HepG2 (cell line): ENCODE data around the gene SCUBE1. TPM values are rescaled to one million over a fixed set of nuclear protein-coding genes. Genes with fewer than 3 reads are reported as not detected.
A peak's percentile ranks its signal among the peaks of the same experiment; 100 is the strongest.

Experiments
- ATAC-seq: fragments of 200-7000 bp; cut with Tn5 transposase; 3 replicates; pipeline ENCODE4 v1.9.1; 2020; ENCODE audit warnings: mild to moderate bottlenecking, moderate library complexity
- BruUV-seq: library from RNA; stranded (reverse); fragments of 400-500 nt; replicated peaks from 2 replicates; lab custom pipeline; 2021; lab: Mats Ljungman, UMichigan
- CTCF ChIA-PET: fragments of 300-600 bp; formaldehyde crosslinking; extraction: SDS; loops from one replicate; lab custom pipeline; 2021; ENCODE audit warnings: low total read pairs, inconsistent platforms, low intra/inter-chr PET ratio; lab: Yijun Ruan, JAX
- POLR2A ChIA-PET: fragments of 350-600 bp; sonication (Branson Sonifier 250); formaldehyde crosslinking; loops from one replicate; lab custom pipeline; 2020; ENCODE audit warnings: antibody characterized with exemption, inconsistent platforms; lab: Yijun Ruan, JAX
- DNase-seq: peaks from one replicate; pipeline ENCODE4 v3.0.0-alpha.2; 2015; ENCODE audit warnings: low spot score
- FAIRE-seq: peaks from 3 replicates; lab custom pipeline; 2011; peaks lifted over from hg19 to GRCh38; lab: Jason Lieb, UNC
- H2AFZ ChIP-seq: one replicate; pipeline ENCODE4 v1.6.1; 2011; ENCODE audit warnings: low read length, inconsistent platforms
- H3K27ac ChIP-seq: fragments of 300-600 bp; 3 replicates; pipeline ENCODE4 v1.8.0; 2011; ENCODE audit warnings: mixed run types, mild to moderate bottlenecking, mixed read lengths, low read length, inconsistent platforms; ENCODE audit not compliant: insufficient read depth; ENCODE audit errors: extremely low read length
- H3K27me3 ChIP-seq, 2 experiments: fragments of 200-600 bp in 1 of 2; 2 replicates in 1 of 2; 3 replicates in 1 of 2; pipeline versions ENCODE4 v1.6.0 to v1.8.0; 2011; ENCODE audit warnings: low read length in 2 of 2, mild to moderate bottlenecking in 2 of 2, moderate library complexity in 2 of 2, inconsistent platforms in 1 of 2; ENCODE audit not compliant: insufficient read depth in 2 of 2, control insufficient read depth in 1 of 2
- H3K36me3 ChIP-seq, 2 experiments: fragments of 200-600 bp in 1 of 2; replicated peaks in 1 of 2; 2 replicates in 1 of 2; 3 replicates in 1 of 2; pipeline versions ENCODE4 v1.5.1 to v1.8.0; 2011; ENCODE audit warnings: low read length in 2 of 2, inconsistent platforms in 1 of 2; ENCODE audit not compliant: insufficient read depth in 2 of 2, control insufficient read depth in 1 of 2
- H3K4me1 ChIP-seq: 2 replicates; pipeline ENCODE4 v1.5.1; 2012; ENCODE audit warnings: low read length, inconsistent platforms; ENCODE audit not compliant: insufficient read depth
- H3K4me2 ChIP-seq: 2 replicates; pipeline ENCODE4 v1.6.0; 2011; ENCODE audit warnings: low read depth, low read length, inconsistent platforms
- H3K4me3 ChIP-seq, 3 experiments: fragments of 200-600 bp in 1 of 3; sonication (generic), shearing (Covaris generic) in 1 of 3; replicated peaks in 1 of 3; 2 replicates each; pipeline ENCODE4 v1.5.1; 2011 to 2016; ENCODE audit warnings: low read length in 3 of 3, inconsistent platforms in 2 of 3, low read depth in 2 of 3, mild to moderate bottlenecking in 2 of 3, control low read depth in 1 of 3, mixed read lengths in 1 of 3; ENCODE audit not compliant: insufficient read depth in 1 of 3
- H3K79me2 ChIP-seq: one replicate; pipeline ENCODE4 v1.6.1; 2011; ENCODE audit warnings: low read length, inconsistent platforms; ENCODE audit not compliant: insufficient read depth
- H3K9ac ChIP-seq: 2 replicates; pipeline ENCODE4 v1.6.0; 2011; ENCODE audit warnings: mild to moderate bottlenecking, low read depth, low read length, inconsistent platforms; ENCODE audit not compliant: insufficient read depth
- H3K9me3 ChIP-seq: 2 replicates; pipeline ENCODE4 v1.5.1; 2012; ENCODE audit warnings: mild to moderate bottlenecking, low read length
- H4K20me1 ChIP-seq: 2 replicates; pipeline ENCODE4 v1.6.0; 2011; ENCODE audit warnings: inconsistent platforms, mild to moderate bottlenecking, low read length, moderate library complexity; ENCODE audit not compliant: insufficient read depth
- CBX2 ChIP-seq, 2 experiments: fragments of 200-600 bp in 1 of 2; sonication (generic); formaldehyde crosslinking in 1 of 2; IDR thresholded peaks; 2 replicates each; pipeline versions ENCODE4 v1.7.0 to v1.8.1; 2018 to 2022; ENCODE audit warnings: low read depth in 2 of 2, low read length in 1 of 2, mild to moderate bottlenecking in 1 of 2, missing genetic modification reagents in 1 of 2
- SETDB1 ChIP-seq: sonication (generic); formaldehyde crosslinking; IDR thresholded peaks from 2 replicates; pipeline ENCODE4 v1.5.1; 2020; ENCODE audit warnings: missing genetic modification reagents, mild to moderate bottlenecking, borderline replicate concordance
- WGBS: methylation state at CpG from one replicate; pipeline ENCODE4 v1.1.6; 2017; ENCODE audit warnings: low lambda C conversion rate; 5-methylcytosine and 5-hydroxymethylcytosine counted together
- in situ Hi-C: cut with HindIII; loops from 2 replicates; pipeline ENCODE4 v1.10.0; 2017; ENCODE audit warnings: low pct_unique_long_range_greater_than_20kb; ENCODE audit not compliant: extremely low pct_ligation_motif_present
- intact Hi-C: fragments of 100-400 bp; cut with micrococcal nuclease; formaldehyde crosslinking; loops from one replicate; pipeline ENCODE4 v1.10.0; 2022; ENCODE audit not compliant: unreplicated experiment
- polyA plus RNA-seq, 8 experiments: library from polyadenylated mRNA; depleted of rRNA in 3 of 8; stranded (reverse) in 7 of 8; unstranded in 1 of 8; fragments of >200 nt; fragmentation: Illumina TruSeq in 4 of 8; extraction: Trizol in 4 of 8; gene quantifications; 2 replicates each; pipeline versions ENCODE4 v1.2.1 to v1.2.3, GENCODE V29; 2011 to 2016; ENCODE audit warnings: low read depth in 4 of 8, missing spikeins in 1 of 8, mixed read lengths in 1 of 8; ENCODE audit not compliant: insufficient read depth in 1 of 8
- total RNA-seq, 5 experiments: library from RNA; depleted of rRNA; stranded (reverse); fragments of >200 nt; fragmentation: Illumina TruSeq; extraction: Trizol; gene quantifications; 2 replicates each; pipeline ENCODE4 v1.2.3, GENCODE V29; 2016; ENCODE audit warnings: low read depth in 1 of 5
- TF ChIP-seq, protein P1 (sequence below): sonication (generic); formaldehyde crosslinking; IDR thresholded peaks from 2 replicates; pipeline ENCODE4 v1.4.0; 2020; ENCODE audit warnings: missing genetic modification reagents
- TF ChIP-seq, protein P2 (sequence below): sonication (generic); formaldehyde crosslinking; IDR thresholded peaks from 2 replicates; pipeline ENCODE4 v1.4.0; 2020; ENCODE audit warnings: mild to moderate bottlenecking, missing genetic modification reagents

Gene SCUBE1
- total and polyA plus RNA-seq, 2 of the 13 experiments (the other 11 are each of a cell fraction or from before 2014, with no cell fraction given) = under 0.01 to 0.05 TPM

DNA sequence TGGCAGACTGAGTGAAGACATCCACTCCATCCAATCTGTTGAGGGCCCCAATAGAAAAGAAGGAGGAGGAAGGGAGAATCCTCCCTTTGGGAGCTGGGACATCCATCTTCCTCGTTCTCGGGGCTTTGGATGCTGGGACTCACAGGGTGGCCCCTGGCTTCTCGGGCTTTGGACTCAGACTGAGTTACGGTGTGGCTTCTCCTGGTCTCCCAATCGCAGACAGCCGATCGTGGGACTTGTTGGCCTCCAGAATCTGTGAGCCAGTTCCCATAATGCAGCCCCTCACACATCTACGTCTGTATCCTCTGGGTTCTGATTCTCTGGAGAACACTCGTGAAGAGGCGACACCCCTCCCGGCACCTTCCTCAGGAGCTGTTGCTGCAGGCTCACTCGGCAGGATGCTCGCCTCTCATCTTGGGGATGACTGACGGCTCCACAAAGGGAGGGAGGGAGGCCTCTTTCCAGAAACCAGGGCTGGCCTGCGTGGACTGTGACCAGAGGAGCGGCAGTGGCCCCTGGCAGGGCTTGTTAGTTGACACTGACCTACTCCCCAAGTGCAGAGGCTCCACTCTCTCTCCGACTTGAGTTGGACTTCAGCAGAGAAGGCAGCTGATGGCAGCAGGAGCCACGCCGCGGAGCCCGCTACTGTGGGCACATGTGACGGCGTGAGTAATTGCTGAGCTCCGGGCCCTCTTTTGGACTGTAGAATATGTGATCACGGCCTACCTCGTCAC lies 141.5 kb downstream of the SCUBE1 start:
- H3K27me3 ChIP-seq = peaks cover 6 to 67% of the 10 kb centered on the region in 2 experiments
- in situ Hi-C loops (no loop called here), intact Hi-C loops (no loop called here)
- H3K4me1 ChIP-seq = peaks cover 16% of the 10 kb centered on the region
- 37% methylated on average over 10 of the region's 26 CpGs for WGBS
- no peak overlapping the region for H3K4me2 ChIP-seq
- ATAC-seq = no peak
- FAIRE-seq = no peak
- BruUV-seq = no TSS peak
- H3K79me2 ChIP-seq = no peaks in the 10 kb centered on the region
- H3K9me3 ChIP-seq = no peaks in the 10 kb centered on the region
- H3K4me3 ChIP-seq = no peak overlapping the region; a peak in 1 of 6 replicates
- no peaks in the 10 kb centered on the region for H4K20me1 ChIP-seq
- CTCF ChIA-PET = no interaction called here
- TF ChIP-seq CBX2 (IDR thresholded peaks at IDR 0.05; ENCODE audit: low read depth, low read length) (no peak), CBX2 (CRISPR knock-in tag; IDR thresholded peaks at IDR 0.05; ENCODE audit: low read depth) (no peak), SETDB1 (no peak)
- TF ChIP-seq, protein P1, sequence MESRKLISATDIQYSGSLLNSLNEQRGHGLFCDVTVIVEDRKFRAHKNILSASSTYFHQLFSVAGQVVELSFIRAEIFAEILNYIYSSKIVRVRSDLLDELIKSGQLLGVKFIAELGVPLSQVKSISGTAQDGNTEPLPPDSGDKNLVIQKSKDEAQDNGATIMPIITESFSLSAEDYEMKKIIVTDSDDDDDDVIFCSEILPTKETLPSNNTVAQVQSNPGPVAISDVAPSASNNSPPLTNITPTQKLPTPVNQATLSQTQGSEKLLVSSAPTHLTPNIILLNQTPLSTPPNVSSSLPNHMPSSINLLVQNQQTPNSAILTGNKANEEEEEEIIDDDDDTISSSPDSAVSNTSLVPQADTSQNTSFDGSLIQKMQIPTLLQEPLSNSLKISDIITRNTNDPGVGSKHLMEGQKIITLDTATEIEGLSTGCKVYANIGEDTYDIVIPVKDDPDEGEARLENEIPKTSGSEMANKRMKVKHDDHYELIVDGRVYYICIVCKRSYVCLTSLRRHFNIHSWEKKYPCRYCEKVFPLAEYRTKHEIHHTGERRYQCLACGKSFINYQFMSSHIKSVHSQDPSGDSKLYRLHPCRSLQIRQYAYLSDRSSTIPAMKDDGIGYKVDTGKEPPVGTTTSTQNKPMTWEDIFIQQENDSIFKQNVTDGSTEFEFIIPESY (CRISPR knock-in tag) = peak; percentile 51; the same call in 1 of the 2 replicates
- TF ChIP-seq, all 625 proteins: peak for 1
- H2AFZ ChIP-seq = no peak overlapping the region
- no peak overlapping the region for H3K27ac ChIP-seq
- DNase-seq = no peak
- POLR2A ChIA-PET = interaction anchor here (1.2 kb wide), 1 partner anchor 14 kb away, joined by 5 read pairs; no protein-coding TSS in a partner anchor
- H3K36me3 ChIP-seq = no peaks in the 10 kb centered on the region
- no peak overlapping the region for H3K9ac ChIP-seq

DNA sequence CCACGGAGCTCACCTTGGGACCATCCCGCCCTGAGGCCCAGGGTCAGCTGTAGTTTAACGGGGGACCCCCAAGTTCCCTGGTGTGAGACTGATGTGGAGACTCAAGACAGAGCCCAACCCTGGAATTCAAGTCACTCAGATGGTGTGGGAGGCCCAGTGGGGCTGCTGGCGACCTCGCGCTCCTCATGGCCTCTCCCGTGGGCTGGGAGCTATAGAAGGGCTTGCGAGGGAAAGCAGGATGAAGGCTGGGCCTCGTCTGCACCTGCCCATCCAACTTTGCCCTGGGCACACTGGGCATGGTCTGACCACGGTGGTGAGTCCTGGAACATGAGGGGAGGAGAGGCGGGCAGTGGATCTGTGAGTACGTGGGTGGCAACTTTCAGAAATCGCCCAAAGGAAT lies 142.6 kb downstream of the SCUBE1 start:
- in situ Hi-C loops = no loop called here
- intact Hi-C loops = no loop called here
- H3K79me2 ChIP-seq = no peaks in the 10 kb centered on the region
- no peak overlapping the region for H3K4me3 ChIP-seq
- WGBS = 57% methylated on average over 13 of the region's 13 CpGs
- POLR2A ChIA-PET = interaction anchor here (1.2 to 1.6 kb wide), 2 partner anchors 13 kb away, joined by 4 to 5 read pairs; no protein-coding TSS in a partner anchor
- H3K4me2 ChIP-seq = no peak overlapping the region
- no peaks in the 10 kb centered on the region for H3K9me3 ChIP-seq
- H3K9ac ChIP-seq = no peak overlapping the region
- TF ChIP-seq, protein P2, sequence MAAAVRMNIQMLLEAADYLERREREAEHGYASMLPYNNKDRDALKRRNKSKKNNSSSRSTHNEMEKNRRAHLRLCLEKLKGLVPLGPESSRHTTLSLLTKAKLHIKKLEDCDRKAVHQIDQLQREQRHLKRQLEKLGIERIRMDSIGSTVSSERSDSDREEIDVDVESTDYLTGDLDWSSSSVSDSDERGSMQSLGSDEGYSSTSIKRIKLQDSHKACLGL (CRISPR knock-in tag) = no peak
- TF ChIP-seq, all 625 proteins: peak for 0
- CTCF ChIA-PET = no interaction called here
- no peaks in the 10 kb centered on the region for H4K20me1 ChIP-seq
- DNase-seq = no peak
- H3K4me1 ChIP-seq = peaks cover 16% of the 10 kb centered on the region
- peaks cover 6 to 62% of the 10 kb centered on the region in 2 experiments for H3K27me3 ChIP-seq
- no peaks in the 10 kb centered on the region for H3K36me3 ChIP-seq
- BruUV-seq = no TSS peak
- no peak overlapping the region for H3K27ac ChIP-seq
- no peak overlapping the region for H2AFZ ChIP-seq
- no peak for ATAC-seq
- no peak for FAIRE-seq
